Posterior cingulate gyrus (tissue), 11 donors: ENCODE results near the gene CGB3.
A peak's percentile ranks its signal among the peaks of the same experiment; 100 is the strongest.

ENCODE experiments used
- DNase-seq, 10 donors: peaks; one replicate each; pipeline versions ENCODE4 v3.0.0 to v3.0.0-alpha.2; 2020 to 2021; ENCODE audit warnings: mixed read lengths in 3 of 10
- intact Hi-C: fragments of 100-400 bp; cut with DNase I; formaldehyde crosslinking; loops from one replicate; pipeline ENCODE4 v1.15.1; 2023

CGB3 gene

GRCh38 chr19:49017666-49018351 is 6.3 kb downstream of the CGB3 start:
- peak in 4 of 10 donors; percentile 5 to 87 (median 29) for DNase-seq
- intact Hi-C loops: no loop called here

- DNase-seq: no peak
- intact Hi-C loops: no loop called here
These were observed 7.0 kb downstream of the CGB3 start, which contains the start of gene LHB for GRCh38 chr19:49017041-49017665. LHB (minus strand) TSS chr19:49017091; CDS start chr19:49017081, 10 bp downstream.

GRCh38 chr19:49016067-49016839 is 7.9 kb downstream of the CGB3 start:
- DNase-seq: no peak
- intact Hi-C loops: no loop called here

DNA sequence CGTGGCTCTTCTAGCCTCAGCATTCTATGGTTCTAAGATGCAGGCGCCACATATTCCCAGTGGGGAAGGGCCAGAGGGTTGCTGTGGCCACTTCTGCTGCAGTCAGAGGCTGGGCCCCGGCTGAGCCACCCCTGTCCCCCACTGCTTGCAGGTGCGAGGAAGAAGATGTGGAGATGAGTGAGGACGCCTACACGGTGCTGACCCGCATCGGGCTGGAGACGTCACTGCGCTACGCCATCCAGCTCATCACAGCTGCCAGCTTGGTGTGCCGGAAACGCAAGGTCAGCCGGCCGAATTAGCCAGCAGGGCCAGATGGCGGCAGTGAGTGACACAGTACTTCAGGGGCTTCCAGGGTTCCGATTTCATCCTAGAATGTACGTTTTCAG is 9.3 kb downstream of the CGB3 start:
- intact Hi-C loops: no loop called here
- DNase-seq: no peak

DNA sequence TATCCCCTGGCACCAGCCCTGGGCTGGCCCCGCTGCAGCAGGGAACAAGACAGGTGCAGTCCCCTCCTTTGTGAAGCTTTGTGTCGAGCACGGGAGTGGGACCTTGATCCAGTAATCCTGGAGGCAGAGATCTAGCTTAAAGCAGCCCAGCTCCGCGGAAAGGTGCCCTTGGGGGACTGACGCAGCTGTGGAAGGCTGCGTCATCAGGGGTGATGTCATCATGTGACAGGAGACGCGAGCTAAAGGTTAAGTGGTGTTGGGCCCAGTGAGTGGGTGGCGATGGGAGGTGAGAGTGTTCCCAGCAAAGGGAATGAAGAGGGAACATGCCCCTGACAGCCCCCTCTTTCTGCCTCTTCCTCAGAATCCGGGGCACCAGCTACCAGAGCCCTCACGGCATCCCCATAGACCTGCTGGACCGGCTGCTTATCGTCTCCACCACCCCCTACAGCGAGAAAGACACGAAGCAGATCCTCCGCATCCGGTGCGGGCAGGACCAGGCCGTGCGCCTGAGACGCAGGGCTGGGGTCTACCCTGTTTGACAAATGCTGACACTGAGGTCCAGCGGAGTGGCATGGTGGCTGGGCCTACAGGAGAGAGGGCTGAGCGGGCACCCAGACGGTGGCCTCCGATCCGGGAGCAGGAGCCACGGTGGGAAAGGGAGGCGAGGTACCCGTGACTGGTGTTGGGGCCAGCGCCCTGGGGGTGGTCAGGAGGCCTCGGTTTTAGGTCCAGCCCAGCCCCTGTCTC is 9.8 kb downstream of the CGB3 start:
- intact Hi-C loops: no loop called here
- DNase-seq: no peak

DNA sequence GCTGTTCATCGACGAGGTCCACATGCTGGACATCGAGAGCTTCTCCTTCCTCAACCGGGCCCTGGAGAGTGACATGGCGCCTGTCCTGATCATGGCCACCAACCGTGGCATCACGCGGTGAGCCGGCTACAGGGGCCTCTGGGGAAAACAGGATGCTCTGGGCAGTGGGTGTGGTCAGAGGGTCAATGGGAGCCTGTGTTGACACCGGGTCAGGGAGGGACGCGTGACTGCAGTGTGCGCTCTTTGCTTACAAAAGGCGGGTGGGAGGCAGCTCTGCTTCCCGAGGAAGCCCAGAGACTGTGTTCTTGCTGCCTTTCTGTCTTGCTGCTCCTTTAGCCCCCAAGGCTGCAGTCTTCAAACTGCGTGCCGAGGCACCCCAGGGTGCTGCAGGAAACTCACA is 12.9 kb downstream of the CGB3 start:
- intact Hi-C loops: no loop called here

DNA sequence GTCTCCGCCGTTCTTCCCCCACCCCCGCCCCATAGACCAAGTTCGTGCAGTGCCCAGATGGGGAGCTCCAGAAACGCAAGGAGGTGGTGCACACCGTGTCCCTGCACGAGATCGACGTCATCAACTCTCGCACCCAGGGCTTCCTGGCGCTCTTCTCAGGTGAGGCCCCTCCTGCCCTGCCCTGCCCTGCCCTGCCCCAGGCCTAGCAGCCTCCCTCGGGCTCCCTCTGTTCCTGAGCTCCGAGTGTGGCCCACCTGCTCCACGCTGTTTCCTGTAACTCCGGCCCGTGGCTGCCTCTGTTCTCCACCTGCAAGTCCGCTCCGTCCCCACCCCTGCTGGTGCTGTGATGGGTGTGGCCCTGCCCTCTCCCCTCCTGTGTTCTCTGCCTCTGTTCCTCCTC is 13.7 kb downstream of the CGB3 start:
- no peak for DNase-seq
- intact Hi-C loops: no loop called here

More for the DNA sequence above, 12.9 kb downstream of the CGB3 start:
- DNase-seq: no peak

- intact Hi-C loops: no loop called here
- no peak for DNase-seq
These were observed 14.3 kb downstream of the CGB3 start for GRCh38 chr19:49009828-49010227.

DNA sequence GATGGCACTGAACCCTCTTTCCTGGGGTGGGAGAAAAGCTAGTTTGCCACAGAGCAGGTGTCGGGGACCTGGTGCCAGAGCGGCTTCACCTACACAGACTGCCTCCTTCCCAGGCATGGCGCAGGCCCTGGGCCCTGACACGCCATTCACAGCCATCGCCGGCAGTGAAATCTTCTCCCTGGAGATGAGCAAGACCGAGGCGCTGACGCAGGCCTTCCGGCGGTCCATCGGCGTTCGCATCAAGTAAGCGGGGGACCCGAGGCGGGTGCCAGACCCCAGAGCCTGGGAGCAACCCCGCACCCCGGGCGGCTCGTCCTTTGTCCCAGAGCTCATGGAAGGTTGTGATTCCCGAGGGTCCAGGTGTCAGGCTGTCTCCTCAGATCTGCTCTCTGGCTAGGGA is 17.2 kb downstream of the CGB3 start:
- no peak for DNase-seq
- intact Hi-C loops: no loop called here

GRCh38 chr19:49004964-49005614 is 19.0 kb downstream of the CGB3 start:
- no peak for DNase-seq
- intact Hi-C loops: no loop called here

- intact Hi-C loops: no loop called here
- DNase-seq: no peak
These were observed 20.0 kb downstream of the CGB3 start for GRCh38 chr19:49004133-49004532.

- intact Hi-C loops: no loop called here
- DNase-seq: peak in 8 of 10 donors; percentile 29 to 92 (median 52)
These were observed 24.4 kb downstream of the CGB3 start for GRCh38 chr19:48999481-49000325.

- intact Hi-C loops: no loop called here
- DNase-seq: peak in 1 of 10 donors; percentile 14
These were observed 26.2 kb downstream of the CGB3 start for GRCh38 chr19:48997972-48998371.

- intact Hi-C loops: no loop called here
- no peak for DNase-seq
These were observed 30.1 kb downstream of the CGB3 start for GRCh38 chr19:48994035-48994386.

DNA sequence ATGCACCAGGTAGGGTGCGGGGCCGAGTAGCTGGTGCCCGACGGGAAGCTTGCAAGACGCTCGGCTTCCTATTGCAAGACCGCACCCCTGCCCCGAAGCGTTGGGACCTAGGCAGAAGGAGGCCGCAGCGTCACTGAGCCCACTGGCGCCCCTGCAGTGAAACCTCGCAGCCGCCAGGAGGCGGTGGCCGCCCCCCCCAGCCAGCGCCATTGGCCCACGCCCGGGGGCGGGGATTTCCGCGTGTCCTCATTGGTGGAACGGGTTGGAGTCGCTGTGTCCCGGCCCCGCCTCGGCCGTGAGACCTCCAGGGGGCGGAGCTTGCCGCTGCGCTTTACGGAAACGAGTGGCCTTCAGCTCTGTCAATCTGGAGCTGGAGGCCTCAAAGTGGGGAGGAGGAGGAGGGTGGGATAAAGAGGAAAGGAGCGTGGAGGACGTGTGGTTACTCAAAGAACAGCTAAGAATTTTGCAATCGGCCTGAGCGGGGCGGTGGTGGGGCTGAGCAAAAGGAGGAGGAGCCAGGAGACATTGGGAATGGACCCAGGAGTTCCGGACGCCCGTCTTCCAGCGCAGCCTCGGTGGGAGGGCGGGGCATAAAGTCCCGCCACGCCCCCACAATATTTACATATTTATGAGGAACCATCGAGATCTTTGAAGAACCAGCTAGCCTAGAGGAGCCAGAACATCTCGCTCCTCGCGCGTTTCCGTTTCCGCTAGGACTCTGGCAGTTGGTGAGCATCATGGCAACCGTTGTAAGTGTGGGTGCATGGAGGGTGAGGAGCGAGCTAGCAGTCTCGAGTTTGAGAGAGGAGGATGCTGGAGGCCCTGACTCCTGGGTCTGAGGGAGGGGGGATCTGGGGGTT is 30.7 kb downstream of the CGB3 start, which contains the start of the genes GYS1 and RUVBL2:
GYS1 (minus strand) TSS at position 135 of the 860 bp plus-strand sequence. CDS start 197 bp downstream, outside the sequence.
RUVBL2 (plus strand) TSS at position 713 of the 860 bp plus-strand sequence; CDS start at position 738, 25 bp downstream.
- intact Hi-C loops: no loop called here
- peak; percentile 97 to 100 (median 99) for DNase-seq

- peak in 2 of 10 donors; percentile 84 to 86 for DNase-seq
- intact Hi-C loops: no loop called here
These were observed 31.5 kb downstream of the CGB3 start for GRCh38 chr19:48992581-48993174.

DNA sequence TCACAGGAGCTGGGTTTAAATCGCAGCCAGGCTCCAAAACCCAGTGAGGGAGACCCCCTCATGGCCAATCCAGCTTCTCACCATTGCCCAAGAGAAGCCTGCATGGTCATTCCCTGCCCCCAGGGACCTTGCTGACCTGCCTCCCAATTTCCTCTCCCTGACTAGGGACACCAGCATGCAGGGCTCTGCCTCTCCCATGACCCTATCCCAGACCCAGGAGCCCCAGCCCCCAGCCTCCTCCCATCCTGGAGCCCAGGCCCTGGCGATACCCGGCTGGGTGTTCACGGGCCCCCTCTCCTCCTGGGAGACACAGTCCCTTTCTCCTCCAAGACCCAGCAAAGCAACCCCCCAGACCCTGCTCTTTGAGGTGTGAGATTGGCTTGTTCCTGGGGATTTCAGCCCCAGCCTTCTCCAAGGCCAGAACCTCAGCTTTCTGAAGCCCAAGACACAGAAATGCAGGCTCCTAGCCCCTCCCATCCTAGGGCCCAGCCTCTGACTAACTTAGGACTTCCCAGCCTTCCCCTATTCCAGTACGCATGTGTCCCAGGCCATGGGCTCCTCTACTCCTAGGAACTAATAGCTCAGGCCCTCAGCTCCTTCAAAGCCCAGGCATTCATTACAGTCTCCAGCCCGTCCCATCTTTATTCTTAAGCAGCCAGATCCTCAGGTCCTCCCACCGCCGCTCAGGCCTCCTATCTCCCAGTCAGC is 32.1 kb downstream of the CGB3 start:
- intact Hi-C loops: no loop called here
- DNase-seq: peak in 3 of 10 donors; percentile 20 to 73 (median 42)
